Left lung (tissue), 10 donors: ENCODE results near the gene PDCD1LG2. TPM values are rescaled to one million over a fixed set of nuclear protein-coding genes. Genes with fewer than 3 reads are reported as not detected.

ENCODE experiments used
- ATAC-seq: fragments of 200-7000 bp; cut with Tn5 transposase; one replicate; pipeline ENCODE4 v1.9.1; 2020; ENCODE audit warnings: moderate library complexity
- DNase-seq, 4 donors: peaks; one replicate each; pipeline ENCODE4 v3.0.0-alpha.2; 2013 to 2020
- H3K27ac ChIP-seq, 2 donors: fragments of 200-600 bp; sonication (generic) in 1 of 2; one replicate each; pipeline versions ENCODE4 v1.5.0 to v1.8.0; 2020 to 2021
- H3K27me3 ChIP-seq, 2 donors: fragments of 200-600 bp; sonication (generic) in 1 of 2; one replicate each; pipeline versions ENCODE4 v1.5.0 to v1.8.0; 2020 to 2021
- H3K36me3 ChIP-seq, 2 donors: fragments of 200-600 bp; sonication (generic) in 1 of 2; one replicate each; pipeline versions ENCODE4 v1.5.0 to v1.8.0; 2020 to 2021
- H3K4me1 ChIP-seq, 2 donors: fragments of 200-600 bp; one replicate each; pipeline ENCODE4 v1.8.0; 2021
- H3K4me3 ChIP-seq, 2 donors: fragments of 200-600 bp; sonication (generic) in 1 of 2; one replicate each; pipeline versions ENCODE4 v1.5.0 to v1.8.0; 2020 to 2021; ENCODE audit warnings: mild to moderate bottlenecking in 1 of 2
- H3K9me3 ChIP-seq, 2 donors: fragments of 200-600 bp; sonication (generic) in 1 of 2; one replicate each; pipeline versions ENCODE4 v1.5.0 to v1.8.0; 2020 to 2021
- CTCF ChIP-seq, 2 donors: fragments of 200-600 bp; sonication (generic) in 1 of 2; IDR thresholded peaks; one replicate each; pipeline versions ENCODE4 v1.5.0 to v1.8.0; 2021; ENCODE audit warnings: antibody characterized with exemption in 2 of 2
- intact Hi-C, 2 donors: fragments of 100-400 bp; cut with DNase I; formaldehyde crosslinking; loops; one replicate each; pipeline versions ENCODE4 v1.11.2 to v1.14.2; 2022
- polyA plus RNA-seq, 6 donors: library from polyadenylated mRNA; unstranded; fragments of 120-200 nt; gene quantifications; one replicate each; pipeline ENCODE4 v1.2.1, GENCODE V29; 2013; ENCODE audit not compliant: insufficient read length in 6 of 6
- total RNA-seq, 2 donors: library from RNA; stranded (reverse); fragmentation: NEBNext Ultra II Directional; extraction: Animal tissue kit (Norgen Biotek cat#: 25700); gene quantifications; one replicate each; pipeline ENCODE4 v1.2.1, GENCODE V29; 2021
- donor health status: DM: no; HTN: yes; CAD: no.
- donor health status: DM: no; HTN: no; CAD: no.

PDCD1LG2 gene
- total and polyA plus RNA-seq, 8 donors = 0.10 to 4.2 (median 0.21) TPM

DNA sequence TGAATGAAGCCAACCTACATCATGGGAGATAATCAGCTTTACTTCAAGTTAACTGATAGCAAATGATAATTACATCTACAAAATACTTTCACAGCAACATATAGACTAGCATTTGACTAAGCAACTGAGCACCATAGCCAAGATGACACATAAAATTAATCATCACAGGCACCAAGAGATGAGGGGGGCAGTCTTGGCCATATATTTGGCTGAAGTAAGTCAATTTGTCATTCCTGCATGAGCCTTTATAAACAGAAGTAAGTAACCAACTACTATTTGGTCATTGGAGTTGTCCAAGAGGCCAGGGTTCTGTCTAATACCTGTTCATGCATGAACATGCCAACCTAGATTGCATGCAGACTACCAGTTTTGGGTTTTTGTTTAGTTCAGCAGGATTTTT, 53.6 kb downstream of the PDCD1LG2 start:
- no peak for ATAC-seq
- H3K27ac ChIP-seq = no peak overlapping the region
- H3K36me3 ChIP-seq = no peaks in the 10 kb centered on the region
- peaks cover 3 to 30% of the 10 kb centered on the region in 2 donors for H3K4me1 ChIP-seq
- H3K27me3 ChIP-seq = no peaks in the 10 kb centered on the region
- TF ChIP-seq CTCF (IDR thresholded peaks at IDR 0.05) = no peak
- H3K9me3 ChIP-seq = no peaks in the 10 kb centered on the region
- H3K4me3 ChIP-seq = no peak overlapping the region
- intact Hi-C loops = no loop called here
- DNase-seq = no peak

GRCh38 chr9:5566054-5566618, 55.8 kb downstream of the PDCD1LG2 start:
- DNase-seq = no peak
- H3K4me1 ChIP-seq = peaks cover 3 to 34% of the 10 kb centered on the region in 2 donors
- intact Hi-C loops = no loop called here

DNA sequence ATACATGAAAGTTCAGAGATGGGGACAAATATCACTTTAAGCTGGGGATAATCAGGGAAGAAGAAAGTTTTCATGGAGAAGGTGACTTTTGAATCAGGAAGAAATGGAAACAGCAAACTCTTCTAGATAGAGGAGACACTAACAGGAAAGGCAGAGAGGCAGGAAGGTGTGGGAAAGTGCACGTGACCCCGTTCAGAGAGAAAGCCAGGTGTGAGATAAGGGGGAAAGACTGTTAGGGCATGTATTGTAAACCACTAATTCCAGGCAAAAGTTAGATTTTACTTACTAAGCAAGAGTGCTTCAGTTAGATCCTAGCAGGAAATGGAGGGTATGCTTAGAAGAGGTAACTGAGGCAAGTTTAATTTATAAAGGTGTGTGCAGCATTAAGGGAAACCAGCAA, 58.5 kb downstream of the PDCD1LG2 start:
- TF ChIP-seq CTCF (IDR thresholded peaks at IDR 0.05) = no peak

More at GRCh38 chr9:5566054-5566618, 55.8 kb downstream of the PDCD1LG2 start:
- no peaks in the 10 kb centered on the region for H3K27me3 ChIP-seq
- ATAC-seq = no peak
- H3K27ac ChIP-seq = peak overlapping the region in 1 of 2 donors; percentile 63
- H3K4me3 ChIP-seq = no peak overlapping the region
- no peaks in the 10 kb centered on the region for H3K36me3 ChIP-seq
- TF ChIP-seq CTCF (IDR thresholded peaks at IDR 0.05) = no peak
- no peaks in the 10 kb centered on the region for H3K9me3 ChIP-seq

DNA sequence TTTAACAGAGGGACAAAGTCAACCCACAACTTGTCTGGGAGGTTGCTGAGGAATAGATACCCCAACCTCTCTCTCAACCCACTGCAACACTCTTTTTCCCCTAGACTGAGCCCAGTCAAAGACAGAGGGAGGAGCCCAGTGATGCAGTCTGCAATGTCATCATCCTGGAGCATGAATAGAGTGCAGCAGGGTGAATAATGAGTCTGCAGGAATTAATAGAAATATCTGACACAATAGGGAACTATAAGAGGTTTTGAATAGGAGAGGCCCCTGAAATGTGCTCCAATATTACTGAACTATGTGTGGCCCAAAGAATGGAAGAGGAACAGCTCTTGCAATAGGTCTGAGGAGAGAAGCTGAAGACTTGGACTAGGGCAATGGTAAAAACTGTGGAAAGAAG, 59.1 kb downstream of the PDCD1LG2 start:
- ATAC-seq (peak; percentile 50), DNase-seq (no peak)
- H3K4me3 ChIP-seq = no peak overlapping the region
- TF ChIP-seq CTCF (IDR thresholded peaks at IDR 0.05) = no peak
- peaks cover 0 to 25% of the 10 kb centered on the region in 2 donors for H3K4me1 ChIP-seq
- intact Hi-C loops = no loop called here
- no peaks in the 10 kb centered on the region for H3K27me3 ChIP-seq
- H3K36me3 ChIP-seq = no peaks in the 10 kb centered on the region
- no peaks in the 10 kb centered on the region for H3K9me3 ChIP-seq
- no peak overlapping the region for H3K27ac ChIP-seq

More for the DNA sequence above, 58.5 kb downstream of the PDCD1LG2 start:
- Histone ChIP-seq H3K27ac (no peak overlapping the region), H3K36me3 (no peaks in the 10 kb centered on the region), H3K9me3 (no peaks in the 10 kb centered on the region), H3K4me3 (no peak overlapping the region), H3K27me3 (no peaks in the 10 kb centered on the region), H3K4me1 (peaks cover 0 to 25% of the 10 kb centered on the region in 2 donors)
- ATAC-seq (no peak), DNase-seq (no peak)
- intact Hi-C loops = no loop called here

DNA sequence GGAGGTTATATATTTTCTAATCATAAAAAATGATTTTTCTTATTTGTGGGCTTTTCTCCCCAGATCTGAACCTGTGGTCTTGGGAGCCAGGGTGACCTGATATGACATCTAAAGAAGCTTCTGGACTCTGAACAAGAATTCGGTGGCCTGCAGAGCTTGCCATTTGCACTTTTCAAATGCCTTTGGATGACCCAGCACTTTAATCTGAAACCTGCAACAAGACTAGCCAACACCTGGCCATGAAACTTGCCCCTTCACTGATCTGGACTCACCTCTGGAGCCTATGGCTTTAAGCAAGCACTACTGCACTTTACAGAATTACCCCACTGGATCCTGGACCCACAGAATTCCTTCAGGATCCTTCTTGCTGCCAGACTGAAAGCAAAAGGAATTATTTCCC, 59.6 kb downstream of the PDCD1LG2 start:
- Histone ChIP-seq H3K36me3 (no peaks in the 10 kb centered on the region), H3K27ac (no peak overlapping the region), H3K9me3 (no peaks in the 10 kb centered on the region), H3K27me3 (no peaks in the 10 kb centered on the region), H3K4me1 (peaks cover 0 to 25% of the 10 kb centered on the region in 2 donors), H3K4me3 (no peak overlapping the region)
- intact Hi-C loops = no loop called here
- no peak for ATAC-seq
- no peak for TF ChIP-seq CTCF (IDR thresholded peaks at IDR 0.05)
- no peak for DNase-seq
